ENCODE results near the gene XPR1. TPM values are rescaled to one million over a fixed set of nuclear protein-coding genes. Genes with fewer than 3 reads are reported as not detected.

Gene XPR1
- total and polyA plus RNA-seq, 7 donors: 3.7 to 19.1 (median 11.2) TPM

GRCh38 chr1:180628646-180629045 lies 3.2 kb upstream of the XPR1 start:
- intact Hi-C loops (cut with DNase I): loop anchor here in 1 of 2 donors (10.0 kb wide), 1 partner anchor 94 kb away; no protein-coding TSS in a partner anchor
- 59 to 85% (median 72%) methylated on average over 1 of the region's 1 CpG for WGBS, 3 donors

GRCh38 chr1:180630408-180631193 lies 1.2 kb upstream of the XPR1 start:
- H3K27ac ChIP-seq: peak overlapping the region; percentile 51
- TF ChIP-seq CTCF (IDR thresholded peaks at IDR 0.05): no peak
- H3K9me3 ChIP-seq: no peaks in the 10 kb centered on the region
- WGBS, 3 donors: 87 to 94% (median 89%) methylated on average over 2 of the region's 2 CpGs
- no peaks in the 10 kb centered on the region for H3K36me3 ChIP-seq (ENCODE audit: insufficient read depth in 1 of 2, low read depth in 1 of 2)
- peaks cover 30% of the 10 kb centered on the region for H3K4me1 ChIP-seq
- no peak overlapping the region for H3K4me3 ChIP-seq
- H3K27me3 ChIP-seq (ENCODE audit: insufficient read depth in 3 of 3, low read length in 2 of 3): no peaks in the 10 kb centered on the region
- no peak for ATAC-seq
- no peak for DNase-seq
- intact Hi-C loops (cut with DNase I): loop anchor here (5.0 to 10.0 kb wide), 3 partner anchors 108 to 232 kb away; no protein-coding TSS in a partner anchor

More at GRCh38 chr1:180628646-180629045, 3.2 kb upstream of the XPR1 start:
- H3K4me3 ChIP-seq: no peak overlapping the region
- no peaks in the 10 kb centered on the region for H3K36me3 ChIP-seq (ENCODE audit: insufficient read depth in 1 of 2, low read depth in 1 of 2)
- no peaks in the 10 kb centered on the region for H3K9me3 ChIP-seq
- TF ChIP-seq CTCF (IDR thresholded peaks at IDR 0.05): no peak
- no peaks in the 10 kb centered on the region for H3K27me3 ChIP-seq (ENCODE audit: insufficient read depth in 3 of 3, low read length in 2 of 3)
- DNase-seq (no peak), ATAC-seq (no peak)
- H3K27ac ChIP-seq: no peak overlapping the region
- peaks cover 11% of the 10 kb centered on the region for H3K4me1 ChIP-seq

- no peak for DNase-seq
- no peaks in the 10 kb centered on the region for H3K9me3 ChIP-seq
- ATAC-seq: no peak
- H3K4me1 ChIP-seq: peaks cover 36% of the 10 kb centered on the region
- no peaks in the 10 kb centered on the region for H3K36me3 ChIP-seq (ENCODE audit: insufficient read depth in 1 of 2, low read depth in 1 of 2)
- intact Hi-C loops (cut with DNase I): loop anchor here (5.0 to 10.0 kb wide), 3 partner anchors 109 to 231 kb away; no protein-coding TSS in a partner anchor
- no peaks in the 10 kb centered on the region for H3K27me3 ChIP-seq (ENCODE audit: insufficient read depth in 3 of 3, low read length in 2 of 3)
- whole genome bisulfite sequencing, 3 donors: 41 to 54% (median 44%) methylated on average over 6 of the region's 6 CpGs
- no peak for TF ChIP-seq CTCF (IDR thresholded peaks at IDR 0.05)
- peak overlapping the region; percentile 51 for H3K27ac ChIP-seq
- peak overlapping the region; percentile 98 for H3K4me3 ChIP-seq
These were observed 542 bp upstream of the XPR1 start for GRCh38 chr1:180631194-180631765.

- H3K4me1 ChIP-seq: peaks cover 41% of the 10 kb centered on the region
- intact Hi-C loops (cut with DNase I): loop anchor here (5.0 to 10.0 kb wide), 3 partner anchors 110 to 230 kb away; no protein-coding TSS in a partner anchor
These were observed 669 bp downstream of the XPR1 start for GRCh38 chr1:180632326-180633056.

More at GRCh38 chr1:180632326-180633056, 669 bp downstream of the XPR1 start:
- DNase-seq (peak; percentile 72 to 83), ATAC-seq (peak; percentile 65 to 83 (median 76))
- Histone ChIP-seq H3K27ac (peak overlapping the region; percentile 89), H3K4me3 (peak overlapping the region; percentile 98), H3K9me3 (no peaks in the 10 kb centered on the region), H3K36me3 (ENCODE audit: insufficient read depth in 1 of 2, low read depth in 1 of 2) (no peaks in the 10 kb centered on the region), H3K27me3 (ENCODE audit: insufficient read depth in 3 of 3, low read length in 2 of 3) (no peaks in the 10 kb centered on the region)
- TF ChIP-seq CTCF (IDR thresholded peaks at IDR 0.05): peak; percentile 7
- 0 to 1% (median 0%) methylated on average over 22 to 44 of the region's 44 CpGs for WGBS, 3 donors

Measured in psoas muscle (tissue), 8 donors.